GM18505 (cell line): ENCODE data around the gene WFIKKN1.
A peak's percentile ranks its signal among the peaks of the same experiment; 100 is the strongest.

Experiments used
- ATAC-seq: cut with Tn5 transposase; IDR thresholded peaks from one replicate; pipeline ENCODE4 v1.9.1; 2021; ENCODE audit not compliant: unreplicated experiment
- POLR2A ChIP-seq: IDR thresholded peaks from 4 replicates; pipeline ENCODE4 v1.6.1; 2011; ENCODE audit warnings: borderline replicate concordance; ENCODE audit not compliant: insufficient read depth, insufficient read length; ENCODE audit errors: extremely low read depth

WFIKKN1 gene

GRCh38 chr16:668519-669171 lies 37.9 kb downstream of the WFIKKN1 start:
- no peak for TF ChIP-seq POLR2A
- peak; percentile 1 for ATAC-seq

GRCh38 chr16:669666-670065 lies 38.9 kb downstream of the WFIKKN1 start:
- no peak for TF ChIP-seq POLR2A
- ATAC-seq: no peak

- TF ChIP-seq POLR2A: no peak
- no peak for ATAC-seq
Measured at GRCh38 chr16:670485-671352, 39.9 kb downstream of the WFIKKN1 start.

- ATAC-seq: no peak
- no peak for TF ChIP-seq POLR2A
Measured at GRCh38 chr16:671353-672131, 40.8 kb downstream of the WFIKKN1 start.

GRCh38 chr16:672371-672770 lies 41.6 kb downstream of the WFIKKN1 start:
- no peak for TF ChIP-seq POLR2A

GRCh38 chr16:672851-673250 lies 42.1 kb downstream of the WFIKKN1 start:
- no peak for ATAC-seq
- TF ChIP-seq POLR2A: no peak

More at GRCh38 chr16:672371-672770, 41.6 kb downstream of the WFIKKN1 start:
- no peak for ATAC-seq

GRCh38 chr16:673399-673991 lies 42.7 kb downstream of the WFIKKN1 start:
- no peak for TF ChIP-seq POLR2A
- ATAC-seq: no peak

- TF ChIP-seq POLR2A: peak; percentile 21
- no peak for ATAC-seq
Measured at GRCh38 chr16:674214-674881, 43.6 kb downstream of the WFIKKN1 start.

GRCh38 chr16:674968-675883 lies 44.4 kb downstream of the WFIKKN1 start, which contains the start of gene RHBDL1:
RHBDL1 (plus strand) TSS chr16:675671; CDS start chr16:675791, 120 bp downstream.
- ATAC-seq: no peak
- TF ChIP-seq POLR2A: peak; percentile 17

GRCh38 chr16:675884-676564 lies 45.2 kb downstream of the WFIKKN1 start:
- no peak for TF ChIP-seq POLR2A
- ATAC-seq: no peak

GRCh38 chr16:676565-676902 lies 45.7 kb downstream of the WFIKKN1 start:
- TF ChIP-seq POLR2A: no peak
- ATAC-seq: no peak

GRCh38 chr16:676913-677312 lies 46.1 kb downstream of the WFIKKN1 start:
- ATAC-seq: no peak

More at GRCh38 chr16:676913-677312, 46.1 kb downstream of the WFIKKN1 start:
- no peak for TF ChIP-seq POLR2A
